GM19452 (cell line): ENCODE data around the gene SUPT4H1.

ENCODE experiments used
- ATAC-seq: cut with Tn5 transposase; IDR thresholded peaks from one replicate; pipeline ENCODE4 v1.9.1; 2021; ENCODE audit not compliant: unreplicated experiment

SUPT4H1 gene

DNA sequence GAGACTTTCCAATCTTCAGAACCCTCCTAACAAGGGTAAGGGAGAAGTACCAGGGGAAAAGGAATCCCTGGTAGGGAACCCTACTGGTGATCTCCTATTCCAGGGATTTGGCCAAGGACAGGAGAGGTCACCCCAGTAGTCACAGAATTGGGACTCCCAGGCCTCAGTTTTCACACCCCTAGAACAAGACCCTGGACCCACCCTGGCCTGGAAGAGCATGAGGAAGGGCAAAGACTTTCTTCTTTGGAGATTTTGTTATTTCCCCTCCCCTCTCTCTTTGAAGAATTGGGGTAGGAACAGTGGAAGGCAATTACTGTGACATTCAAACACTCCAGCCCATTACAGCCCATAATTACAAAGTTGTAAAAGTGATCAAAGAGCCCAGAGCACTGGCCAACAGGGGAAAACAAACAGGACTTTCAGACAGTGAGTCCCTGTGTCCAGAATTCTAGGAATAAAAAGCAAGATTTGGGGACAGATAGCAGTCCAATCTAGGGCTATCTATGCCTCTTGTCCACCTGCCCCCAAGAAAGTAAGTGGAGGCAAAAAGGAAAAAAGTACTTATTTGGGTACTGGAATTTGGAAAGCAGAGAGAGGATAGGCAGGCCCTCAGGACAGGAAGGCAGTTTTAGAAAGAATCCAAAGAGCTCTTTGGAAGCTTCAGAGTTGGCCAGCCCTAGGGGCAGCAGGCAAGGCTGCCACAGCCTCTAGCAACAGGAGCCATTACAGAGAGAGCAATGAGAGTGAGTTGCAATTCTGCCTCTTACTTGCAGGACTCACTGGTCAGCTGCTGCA lies 13.4 kb upstream of the SUPT4H1 start:
- ATAC-seq: no peak

- no peak for ATAC-seq
Observed at GRCh38 chr17:58364270-58364942, 12.4 kb upstream of the SUPT4H1 start.

GRCh38 chr17:58363457-58364185 lies 11.6 kb upstream of the SUPT4H1 start:
- ATAC-seq: no peak

DNA sequence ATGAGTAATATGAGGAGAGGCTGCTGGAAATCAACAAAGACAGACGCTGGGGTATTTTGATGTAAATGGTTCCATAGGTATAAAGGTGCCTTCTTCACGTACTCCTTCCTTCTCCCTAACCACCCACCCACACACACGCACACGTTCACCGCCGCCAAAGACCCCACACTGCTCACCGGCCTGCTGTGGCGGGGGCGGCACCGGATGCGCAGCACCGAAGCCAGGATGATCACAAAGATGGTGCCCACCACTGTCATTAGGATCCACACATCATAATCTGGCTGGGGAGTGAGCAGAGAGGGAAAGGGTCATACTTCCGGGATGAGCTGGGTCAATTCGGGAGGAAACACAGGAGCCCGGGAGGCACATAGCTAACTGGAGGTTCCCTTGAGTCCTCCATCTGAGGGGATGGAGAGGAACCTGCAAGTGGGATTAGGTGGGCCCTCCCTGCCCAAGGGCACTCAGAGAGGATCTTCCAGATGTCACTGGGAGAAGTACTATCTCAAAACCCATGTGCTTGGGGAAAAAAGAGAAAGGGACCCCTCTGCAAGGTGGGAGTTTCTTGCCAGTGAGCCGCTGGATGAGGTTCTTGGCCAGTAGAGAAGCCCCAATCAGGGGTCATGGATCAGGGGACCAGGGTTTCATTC lies 10.5 kb upstream of the SUPT4H1 start:
- ATAC-seq: no peak

- no peak for ATAC-seq
Observed at GRCh38 chr17:58360296-58361063, 8.5 kb upstream of the SUPT4H1 start.

GRCh38 chr17:58358408-58359172 lies 6.6 kb upstream of the SUPT4H1 start:
- ATAC-seq: no peak

- ATAC-seq: no peak
Observed at GRCh38 chr17:58357312-58358297, 5.6 kb upstream of the SUPT4H1 start.

DNA sequence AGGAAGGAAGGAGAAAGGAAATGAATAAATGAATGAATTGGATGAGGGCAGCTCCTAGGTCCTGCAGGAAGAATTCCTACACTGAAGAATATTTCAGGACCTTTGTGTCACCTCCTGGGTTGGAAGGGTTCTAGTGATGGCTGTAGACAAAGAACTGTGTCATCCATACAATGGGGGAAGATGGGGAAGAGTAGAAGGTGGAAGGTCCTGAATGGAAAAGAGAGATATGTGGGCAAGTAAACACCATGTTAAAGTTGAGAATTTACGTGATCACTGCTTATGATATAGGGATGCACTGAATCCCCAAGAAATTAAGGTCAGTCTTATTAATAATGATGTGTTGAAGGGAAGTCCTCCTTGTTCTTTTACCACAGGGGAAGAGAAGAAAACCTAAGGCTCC lies 4.2 kb upstream of the SUPT4H1 start:
- no peak for ATAC-seq

GRCh38 chr17:58354541-58355216 lies 2.7 kb upstream of the SUPT4H1 start:
- no peak for ATAC-seq

GRCh38 chr17:58353389-58353825 lies 1.4 kb upstream of the SUPT4H1 start:
- ATAC-seq: no peak

GRCh38 chr17:58352596-58353388 lies 791 bp upstream of the SUPT4H1 start:
- ATAC-seq: no peak

DNA sequence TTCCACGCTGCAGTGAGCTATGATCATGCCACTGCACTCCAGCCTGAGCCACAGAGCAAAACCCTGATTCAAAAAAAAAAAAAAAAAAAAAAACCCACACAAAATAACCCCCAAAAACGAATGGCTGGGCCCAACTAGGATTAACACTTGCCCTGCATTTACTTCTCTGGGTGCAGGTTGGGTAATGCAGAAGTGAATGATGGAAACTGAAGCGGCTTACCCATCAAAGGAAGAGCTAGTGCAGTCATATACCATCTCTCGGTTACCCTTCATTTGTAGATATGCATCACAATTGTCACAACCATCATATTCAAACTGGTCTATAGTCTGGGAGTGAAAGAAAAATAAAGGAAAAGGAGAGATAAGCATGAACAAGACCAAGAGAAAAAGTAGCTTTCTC lies 819 bp downstream of the SUPT4H1 start:
- no peak for ATAC-seq

- ATAC-seq: no peak
Observed at GRCh38 chr17:58348038-58348437, 4.0 kb downstream of the SUPT4H1 start.

DNA sequence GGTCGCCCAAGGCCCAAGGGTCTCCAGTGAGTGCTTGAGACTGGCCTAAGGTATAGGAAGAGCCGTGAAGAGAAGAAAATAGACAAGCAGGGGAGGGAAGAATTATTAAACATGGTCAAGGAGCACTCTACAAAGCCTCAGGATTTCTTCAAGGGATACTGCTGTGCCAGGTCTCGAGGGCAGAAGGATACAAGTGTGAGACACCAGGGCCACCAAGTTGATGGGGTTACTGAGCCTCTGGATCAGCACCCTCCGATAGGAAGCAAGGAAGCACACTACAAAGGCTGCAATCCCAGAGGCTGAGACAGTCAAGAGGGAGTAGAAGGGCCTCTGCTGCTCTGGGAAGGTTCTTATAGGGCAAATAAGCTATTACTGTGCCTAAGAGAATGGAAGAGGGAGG lies 6.5 kb downstream of the SUPT4H1 start:
- no peak for ATAC-seq

- ATAC-seq: peak; percentile 40
Observed at GRCh38 chr17:58344791-58345157, 7.2 kb downstream of the SUPT4H1 start.

DNA sequence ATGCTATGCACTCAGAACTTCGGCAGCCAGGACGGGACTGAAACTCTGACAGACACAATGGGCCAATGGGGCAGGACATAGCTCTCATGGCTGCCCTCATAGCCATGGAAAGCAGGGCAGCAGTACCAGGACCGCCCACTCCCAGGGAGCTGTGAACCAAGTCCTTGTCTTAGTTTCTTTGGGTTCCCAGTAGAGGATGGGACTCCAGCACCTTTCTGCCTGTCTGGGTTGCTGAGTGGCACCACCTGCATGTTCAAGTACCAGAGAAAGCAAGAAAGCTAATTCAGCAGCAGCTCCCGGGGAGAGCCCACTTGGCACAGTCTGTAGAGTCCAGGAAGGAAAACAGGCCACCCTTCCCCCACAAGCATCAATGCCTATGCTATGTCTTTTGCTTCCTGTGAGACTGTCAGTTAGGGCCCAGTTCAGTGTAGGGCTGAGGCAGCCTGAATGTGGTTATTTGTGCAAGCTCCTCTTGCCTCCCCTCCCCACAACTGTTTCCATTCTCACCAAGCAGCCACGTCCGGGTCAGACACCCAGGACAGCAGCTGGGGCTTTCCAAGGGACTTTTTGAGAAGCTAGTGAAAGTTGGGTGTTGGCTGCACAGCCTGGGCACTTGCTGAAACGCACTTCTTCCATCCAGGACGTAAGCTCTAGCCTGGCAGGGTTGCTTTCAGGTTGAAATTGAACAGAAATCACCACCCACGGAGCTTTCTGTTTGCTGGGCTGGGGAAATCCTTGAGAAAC lies 7.8 kb downstream of the SUPT4H1 start:
- peak; percentile 77 for ATAC-seq

DNA sequence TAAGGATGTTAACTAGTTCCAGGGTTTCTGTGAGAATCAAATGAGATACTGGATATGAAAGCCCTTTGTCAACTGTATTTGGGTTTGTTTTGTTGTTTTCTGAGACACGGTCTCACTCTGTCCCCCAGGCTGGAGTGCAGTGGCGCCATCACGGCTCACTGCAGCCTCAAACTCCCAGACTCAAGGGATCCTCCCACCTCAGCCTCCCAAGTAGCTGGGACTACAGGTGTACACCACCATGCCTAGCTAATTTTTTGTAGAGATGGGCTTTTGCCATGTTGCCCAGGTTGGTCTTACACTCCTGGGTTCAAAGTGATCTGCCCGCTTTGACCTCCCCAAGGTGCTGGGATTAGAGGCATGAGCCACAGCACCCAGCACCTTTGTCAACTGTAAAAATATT lies 8.9 kb downstream of the SUPT4H1 start:
- ATAC-seq: no peak
